ENCODE results near the gene LINC00305. TPM values are rescaled to one million over a fixed set of nuclear protein-coding genes. Genes with fewer than 3 reads are reported as not detected.
A peak's percentile ranks its signal among the peaks of the same experiment; 100 is the strongest.

The LINC00305 gene
- total RNA-seq, 1 donor from 2014 or later: not detected

DNA sequence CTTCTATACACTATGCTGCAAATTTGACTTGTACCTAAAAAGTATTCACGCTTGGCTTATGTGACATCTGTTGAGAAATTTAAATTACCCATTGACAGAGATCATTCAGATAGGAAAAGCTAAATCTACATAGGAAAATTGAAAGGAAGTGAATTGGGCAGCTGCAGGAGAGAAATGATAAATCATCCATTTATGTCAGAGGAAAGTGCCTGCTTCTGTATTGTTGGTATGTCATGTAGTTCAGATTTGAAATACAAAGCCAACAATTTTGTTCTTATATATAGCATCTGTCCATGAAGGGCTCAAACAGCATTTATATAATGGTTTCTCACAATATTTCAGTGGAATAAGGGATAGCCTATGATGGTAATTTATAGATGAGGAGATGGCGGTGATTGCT lies 17.6 kb downstream of the LINC00305 start:
- H3K27ac Mint-ChIP-seq: no peak overlapping the region

GRCh38 chr18:64127172-64127571 lies 21.7 kb downstream of the LINC00305 start:
- Histone ChIP-seq H3K4me2 (no peak overlapping the region), H4K20me1 (ENCODE audit: low read depth) (no peaks in the 10 kb centered on the region), H3K4me3 (no peak overlapping the region), H3K36me3 (no peaks in the 10 kb centered on the region), H3K4me1 (no peaks in the 10 kb centered on the region), H3F3A (ENCODE audit: low read depth) (no peaks in the 10 kb centered on the region), H3K27ac (no peak overlapping the region), H3K79me2 (ENCODE audit: low read depth) (no peaks in the 10 kb centered on the region), H3K9ac (no peak overlapping the region), H3K9me3 (ENCODE audit: low read depth) (no peaks in the 10 kb centered on the region), H3K27me3 (no peaks in the 10 kb centered on the region), H2AFZ (replicated peaks) (no peak overlapping the region)
- H3K4me1 Mint-ChIP-seq: no peaks in the 10 kb centered on the region
- TF ChIP-seq EZH2phosphoT487 (IDR thresholded peaks at IDR 0.05) (no peak), EZH2 (IDR thresholded peaks at IDR 0.05) (no peak), CTCF (IDR thresholded peaks at IDR 0.05) (no peak)
- no peaks in the 10 kb centered on the region for H3K27me3 Mint-ChIP-seq (ENCODE audit: insufficient read depth, low read depth)
- H3K9me3 Mint-ChIP-seq: no peaks in the 10 kb centered on the region
- no peaks in the 10 kb centered on the region for H3K36me3 Mint-ChIP-seq
- H3K27ac Mint-ChIP-seq: no peak overlapping the region
- H3K4me3 Mint-ChIP-seq: no peak overlapping the region
- no peak for DNase-seq (ENCODE audit: low spot score)

More for the DNA sequence above, 17.6 kb downstream of the LINC00305 start:
- H3K9me3 ChIP-seq (ENCODE audit: low read depth): no peaks in the 10 kb centered on the region
- H3K4me2 ChIP-seq: no peak overlapping the region
- H3K79me2 ChIP-seq (ENCODE audit: low read depth): no peaks in the 10 kb centered on the region
- no peak overlapping the region for H2AFZ ChIP-seq (replicated peaks)
- H3K9me3 Mint-ChIP-seq: no peaks in the 10 kb centered on the region
- no peak overlapping the region for H3K4me3 ChIP-seq
- H4K20me1 ChIP-seq (ENCODE audit: low read depth): no peaks in the 10 kb centered on the region
- peaks cover 17% of the 10 kb centered on the region for H3K4me1 Mint-ChIP-seq
- H3K4me1 ChIP-seq: peaks cover 12% of the 10 kb centered on the region
- no peak overlapping the region for H3K4me3 Mint-ChIP-seq
- no peak overlapping the region for H3K27ac ChIP-seq
- DNase-seq (ENCODE audit: low spot score): no peak
- H3F3A ChIP-seq (ENCODE audit: low read depth): no peaks in the 10 kb centered on the region
- no peaks in the 10 kb centered on the region for H3K27me3 Mint-ChIP-seq (ENCODE audit: insufficient read depth, low read depth)
- TF ChIP-seq EZH2 (IDR thresholded peaks at IDR 0.05) (no peak), CTCF (IDR thresholded peaks at IDR 0.05) (no peak), EZH2phosphoT487 (IDR thresholded peaks at IDR 0.05) (no peak)
- H3K9ac ChIP-seq: no peak overlapping the region
- no peaks in the 10 kb centered on the region for H3K27me3 ChIP-seq
- H3K36me3 Mint-ChIP-seq: no peaks in the 10 kb centered on the region
- H3K36me3 ChIP-seq: no peaks in the 10 kb centered on the region

DNA sequence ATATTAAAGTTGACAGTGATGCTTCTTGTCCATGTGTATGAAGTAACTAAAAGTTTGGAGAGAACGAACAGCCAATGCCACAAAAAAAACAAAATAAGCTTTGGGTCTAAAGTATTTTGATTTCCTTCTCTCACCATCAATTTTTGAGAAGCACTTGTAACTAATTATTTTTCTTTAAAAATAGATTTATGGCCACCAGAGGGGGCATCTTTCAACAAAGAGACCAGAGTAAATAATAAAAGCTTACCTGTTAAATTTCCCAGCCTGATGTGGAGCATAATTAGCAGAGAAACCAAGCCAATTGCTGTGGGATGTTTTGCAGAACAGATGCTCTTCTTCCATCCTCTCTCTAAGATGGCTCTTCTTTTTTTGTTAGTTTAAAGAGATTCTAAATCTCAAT lies 29.0 kb downstream of the LINC00305 start:
- H3K27me3 ChIP-seq: no peaks in the 10 kb centered on the region
- no peaks in the 10 kb centered on the region for H3K27me3 Mint-ChIP-seq (ENCODE audit: insufficient read depth, low read depth)

More for the DNA sequence above, 29.0 kb downstream of the LINC00305 start:
- Histone ChIP-seq H3K36me3 (no peaks in the 10 kb centered on the region), H3K4me2 (no peak overlapping the region), H3F3A (ENCODE audit: low read depth) (peaks cover 9% of the 10 kb centered on the region), H3K9ac (no peak overlapping the region), H3K4me1 (peaks cover 11% of the 10 kb centered on the region), H3K4me3 (no peak overlapping the region), H3K79me2 (ENCODE audit: low read depth) (no peaks in the 10 kb centered on the region), H3K9me3 (ENCODE audit: low read depth) (no peaks in the 10 kb centered on the region), H3K27ac (no peak overlapping the region), H4K20me1 (ENCODE audit: low read depth) (no peaks in the 10 kb centered on the region), H2AFZ (replicated peaks) (no peak overlapping the region)
- Mint-ChIP-seq H3K36me3 (no peaks in the 10 kb centered on the region), H3K9me3 (no peaks in the 10 kb centered on the region), H3K27ac (no peak overlapping the region), H3K4me3 (no peak overlapping the region), H3K4me1 (peaks cover 5% of the 10 kb centered on the region)
- TF ChIP-seq CTCF (IDR thresholded peaks at IDR 0.05) (peak; percentile 19), EZH2 (IDR thresholded peaks at IDR 0.05) (no peak)
- no peak for DNase-seq (ENCODE audit: low spot score)
